ENCODE measurements around the gene TAF11L9. TPM values are rescaled to one million over a fixed set of nuclear protein-coding genes. Genes with fewer than 3 reads are reported as not detected.
"Not testable (repeated sequence)": the region's sequence is repeated elsewhere in the genome, so short reads cannot be mapped to it uniquely, and the experiment has no call there.

TAF11L9 gene
- polyA plus RNA-seq, 1 experiment: not detected

GRCh38 chr5:17614872-17615605 is 20.8 kb upstream of the TAF11L9 start:
- ChIA-PET POLR2A (no interaction called here), CTCF (no interaction called here)
- TF ChIP-seq CTCF (IDR thresholded peaks at IDR 0.05; ENCODE audit: insufficient read depth, low read depth, low read length): no peak
- no peak overlapping the region for H3K4me3 ChIP-seq (ENCODE audit: low read depth, low read length)
- DNase-seq (ENCODE audit: low read depth): no peak
- no peaks in the 10 kb centered on the region for H3K27me3 ChIP-seq (ENCODE audit: control insufficient read depth, insufficient read depth, low read length)
- H3K36me3 ChIP-seq (ENCODE audit: control insufficient read depth, insufficient read depth, low read length): no peaks in the 10 kb centered on the region

GRCh38 chr5:17610092-17610491 is 15.9 kb upstream of the TAF11L9 start, which contains the start of gene TAF11L12:
TSS of gene TAF11L12 (plus strand) at chr5:17610392.
- H3K4me3 ChIP-seq (ENCODE audit: low read depth, low read length); H3K27me3 ChIP-seq (ENCODE audit: control insufficient read depth, insufficient read depth, low read length); DNase-seq (ENCODE audit: low read depth); POLR2A ChIA-PET; H3K36me3 ChIP-seq (ENCODE audit: control insufficient read depth, insufficient read depth, low read length): not testable (repeated sequence)
- CTCF ChIA-PET: interaction anchor here (0.7 kb wide), 1 partner anchor 17 kb away, joined by 3 read pairs; no protein-coding TSS in a partner anchor

GRCh38 chr5:17607461-17607860 is 13.3 kb upstream of the TAF11L9 start:
- CTCF ChIA-PET; H3K36me3 ChIP-seq (ENCODE audit: control insufficient read depth, insufficient read depth, low read length); H3K4me3 ChIP-seq (ENCODE audit: low read depth, low read length); H3K27me3 ChIP-seq (ENCODE audit: control insufficient read depth, insufficient read depth, low read length); POLR2A ChIA-PET; DNase-seq (ENCODE audit: low read depth): not testable (repeated sequence)

GRCh38 chr5:17604951-17605350 is 10.8 kb upstream of the TAF11L9 start:
- POLR2A ChIA-PET: no interaction called here
- no peak for DNase-seq (ENCODE audit: low read depth)
- no peaks in the 10 kb centered on the region for H3K27me3 ChIP-seq (ENCODE audit: control insufficient read depth, insufficient read depth, low read length)
- no peak overlapping the region for H3K4me3 ChIP-seq (ENCODE audit: low read depth, low read length)
- CTCF ChIA-PET: no interaction called here
- TF ChIP-seq CTCF (IDR thresholded peaks at IDR 0.05; ENCODE audit: insufficient read depth, low read depth, low read length): no peak
- no peaks in the 10 kb centered on the region for H3K36me3 ChIP-seq (ENCODE audit: control insufficient read depth, insufficient read depth, low read length)

GRCh38 chr5:17603880-17604279 is 9.7 kb upstream of the TAF11L9 start, which contains the start of gene TAF11L11:
TSS of gene TAF11L11 (plus strand) at chr5:17604183.
- CTCF ChIA-PET; H3K27me3 ChIP-seq (ENCODE audit: control insufficient read depth, insufficient read depth, low read length); POLR2A ChIA-PET; DNase-seq (ENCODE audit: low read depth); H3K36me3 ChIP-seq (ENCODE audit: control insufficient read depth, insufficient read depth, low read length); H3K4me3 ChIP-seq (ENCODE audit: low read depth, low read length): not testable (repeated sequence)

GRCh38 chr5:17597728-17598127 is 3.5 kb upstream of the TAF11L9 start, which contains the start of gene TAF11L10:
TSS of gene TAF11L10 (minus strand) at chr5:17597828.
- POLR2A ChIA-PET; H3K36me3 ChIP-seq (ENCODE audit: control insufficient read depth, insufficient read depth, low read length); H3K4me3 ChIP-seq (ENCODE audit: low read depth, low read length); CTCF ChIA-PET; H3K27me3 ChIP-seq (ENCODE audit: control insufficient read depth, insufficient read depth, low read length); DNase-seq (ENCODE audit: low read depth): not testable (repeated sequence)

- H3K27me3 ChIP-seq (ENCODE audit: control insufficient read depth, insufficient read depth, low read length); H3K36me3 ChIP-seq (ENCODE audit: control insufficient read depth, insufficient read depth, low read length); H3K4me3 ChIP-seq (ENCODE audit: low read depth, low read length); DNase-seq (ENCODE audit: low read depth); CTCF ChIA-PET; POLR2A ChIA-PET: not testable (repeated sequence)
Measured at GRCh38 chr5:17590860-17591259, 3.3 kb downstream of the TAF11L9 start, which contains the start of gene TAF11L8. TSS of gene TAF11L8 (minus strand) at chr5:17590960.

GRCh38 chr5:17585658-17586057 is 8.5 kb downstream of the TAF11L9 start, which contains the start of gene TAF11L7:
TSS of gene TAF11L7 (minus strand) at chr5:17585758.
- POLR2A ChIA-PET; H3K27me3 ChIP-seq (ENCODE audit: control insufficient read depth, insufficient read depth, low read length); H3K4me3 ChIP-seq (ENCODE audit: low read depth, low read length); CTCF ChIA-PET; H3K36me3 ChIP-seq (ENCODE audit: control insufficient read depth, insufficient read depth, low read length); DNase-seq (ENCODE audit: low read depth): not testable (repeated sequence)

Small RNA genes within 50 kb of the gene (small RNA-seq; reads per million reads assigned to genes)
- gene AC233724.3 (ENCODE audit: insufficient read length, low read depth, low replicate concordance) (not detected), gene AC233724.4 (ENCODE audit: insufficient read length, low read depth, low replicate concordance) (not detected), gene AC233724.6 (ENCODE audit: insufficient read length, low read depth, low replicate concordance) (not detected), gene AC233724.7 (ENCODE audit: insufficient read length, low read depth, low replicate concordance) (not detected)

Other genes starting within 250 kb of the TAF11L9 start
- not detected in 2 replicates for gene TAF11L2, start 96.2 kb downstream of the TAF11L9 start, polyA plus RNA-seq (2011; rRNA removed)
- gene TAF11L3, start 76.0 kb downstream of the TAF11L9 start, polyA plus RNA-seq (2011; rRNA removed): not detected in 2 replicates
- not detected in 2 replicates for gene TAF11L4, start 72.6 kb downstream of the TAF11L9 start, polyA plus RNA-seq (2011; rRNA removed)
- gene TAF11L5, start 69.2 kb downstream of the TAF11L9 start, polyA plus RNA-seq (2011; rRNA removed): not detected in 2 replicates
- not detected in 2 replicates for gene TAF11L6, start 65.7 kb downstream of the TAF11L9 start, polyA plus RNA-seq (2011; rRNA removed)
- not detected in 2 replicates for gene TAF11L7, start 8.6 kb downstream of the TAF11L9 start, polyA plus RNA-seq (2011; rRNA removed)
- gene TAF11L8, start 3.4 kb downstream of the TAF11L9 start, polyA plus RNA-seq (2011; rRNA removed): not detected in 2 replicates
- gene TAF11L10, start 3.4 kb upstream of the TAF11L9 start, polyA plus RNA-seq (2011; rRNA removed): not detected in 2 replicates
- not detected in 2 replicates for gene TAF11L11, start 9.8 kb upstream of the TAF11L9 start, polyA plus RNA-seq (2011; rRNA removed)
- gene TAF11L12, start 16.0 kb upstream of the TAF11L9 start, polyA plus RNA-seq (2011; rRNA removed): not detected in 2 replicates
- gene TAF11L13, start 37.7 kb upstream of the TAF11L9 start, polyA plus RNA-seq (2011; rRNA removed): not detected in 2 replicates
- gene TAF11L14, start 40.1 kb upstream of the TAF11L9 start, polyA plus RNA-seq (2011; rRNA removed): not detected in 2 replicates

Data from BJ (cell line).